ENCODE results near the gene FFAR1. TPM values are rescaled to one million over a fixed set of nuclear protein-coding genes. Genes with fewer than 3 reads are reported as not detected.

FFAR1 gene
- total and polyA plus RNA-seq, 9 donors, result 0.11 to 5.0 (median 1.3) TPM

DNA sequence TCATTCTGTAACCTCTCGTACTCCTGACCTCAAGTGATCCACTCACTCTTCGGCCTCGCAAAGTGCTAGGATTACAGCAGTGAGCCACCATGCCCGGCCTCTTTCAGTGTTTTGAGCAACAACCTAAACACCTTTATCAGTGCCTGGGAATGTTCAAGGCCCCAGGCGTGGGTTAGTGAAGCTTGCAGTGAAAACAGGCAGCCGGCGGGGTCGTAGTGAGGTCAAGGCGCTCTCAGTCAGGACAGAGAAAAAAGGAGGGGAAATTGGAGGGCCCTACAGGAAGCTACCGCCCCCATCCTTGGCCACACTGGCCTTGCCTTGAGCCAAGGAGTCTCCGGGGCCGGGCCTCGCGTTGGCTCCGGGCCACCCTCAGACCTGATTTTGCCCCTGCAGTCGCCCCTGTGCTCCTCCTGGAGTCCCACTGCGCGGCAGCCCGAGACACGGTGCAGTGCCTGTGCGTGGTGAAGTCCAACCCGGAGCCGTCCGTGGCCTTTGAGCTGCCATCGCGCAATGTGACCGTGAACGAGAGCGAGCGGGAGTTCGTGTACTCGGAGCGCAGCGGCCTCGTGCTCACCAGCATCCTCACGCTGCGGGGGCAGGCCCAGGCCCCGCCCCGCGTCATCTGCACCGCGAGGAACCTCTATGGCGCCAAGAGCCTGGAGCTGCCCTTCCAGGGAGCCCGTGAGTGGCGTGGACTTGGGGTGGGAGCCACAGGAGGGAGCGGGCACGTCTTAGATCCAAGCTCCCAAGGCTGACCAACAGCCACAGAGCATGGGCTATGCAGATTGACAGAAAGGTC lies 38.0 kb upstream of the FFAR1 start:
- DNase-seq, result peak; percentile 91 to 96 (median 93)
- intact Hi-C loops (cut with DNase I), result loop anchor here in 3 of 4 donors (2.0 to 5.0 kb wide), 2 partner anchors 37 to 39 kb away; no protein-coding TSS in a partner anchor
- Histone ChIP-seq H3K4me3 (peak overlapping the region; percentile 36), H3K9me3 (no peaks in the 10 kb centered on the region), H3K27me3 (no peaks in the 10 kb centered on the region), H3K36me3 (no peaks in the 10 kb centered on the region), H3K27ac (peak overlapping the region; percentile 75 to 91), H3K4me1 (ENCODE audit: insufficient read depth) (peaks cover 35% of the 10 kb centered on the region)
- TF ChIP-seq EP300 (IDR thresholded peaks at IDR 0.05) (no peak), POLR2A (IDR thresholded peaks at IDR 0.05) (no peak)
- TF ChIP-seq, protein P1, sequence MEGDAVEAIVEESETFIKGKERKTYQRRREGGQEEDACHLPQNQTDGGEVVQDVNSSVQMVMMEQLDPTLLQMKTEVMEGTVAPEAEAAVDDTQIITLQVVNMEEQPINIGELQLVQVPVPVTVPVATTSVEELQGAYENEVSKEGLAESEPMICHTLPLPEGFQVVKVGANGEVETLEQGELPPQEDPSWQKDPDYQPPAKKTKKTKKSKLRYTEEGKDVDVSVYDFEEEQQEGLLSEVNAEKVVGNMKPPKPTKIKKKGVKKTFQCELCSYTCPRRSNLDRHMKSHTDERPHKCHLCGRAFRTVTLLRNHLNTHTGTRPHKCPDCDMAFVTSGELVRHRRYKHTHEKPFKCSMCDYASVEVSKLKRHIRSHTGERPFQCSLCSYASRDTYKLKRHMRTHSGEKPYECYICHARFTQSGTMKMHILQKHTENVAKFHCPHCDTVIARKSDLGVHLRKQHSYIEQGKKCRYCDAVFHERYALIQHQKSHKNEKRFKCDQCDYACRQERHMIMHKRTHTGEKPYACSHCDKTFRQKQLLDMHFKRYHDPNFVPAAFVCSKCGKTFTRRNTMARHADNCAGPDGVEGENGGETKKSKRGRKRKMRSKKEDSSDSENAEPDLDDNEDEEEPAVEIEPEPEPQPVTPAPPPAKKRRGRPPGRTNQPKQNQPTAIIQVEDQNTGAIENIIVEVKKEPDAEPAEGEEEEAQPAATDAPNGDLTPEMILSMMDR (IDR thresholded peaks at IDR 0.05), result no peak
- WGBS, 3 donors, result 6 to 19% (median 7%) methylated on average over 21 to 47 of the region's 47 CpGs

DNA sequence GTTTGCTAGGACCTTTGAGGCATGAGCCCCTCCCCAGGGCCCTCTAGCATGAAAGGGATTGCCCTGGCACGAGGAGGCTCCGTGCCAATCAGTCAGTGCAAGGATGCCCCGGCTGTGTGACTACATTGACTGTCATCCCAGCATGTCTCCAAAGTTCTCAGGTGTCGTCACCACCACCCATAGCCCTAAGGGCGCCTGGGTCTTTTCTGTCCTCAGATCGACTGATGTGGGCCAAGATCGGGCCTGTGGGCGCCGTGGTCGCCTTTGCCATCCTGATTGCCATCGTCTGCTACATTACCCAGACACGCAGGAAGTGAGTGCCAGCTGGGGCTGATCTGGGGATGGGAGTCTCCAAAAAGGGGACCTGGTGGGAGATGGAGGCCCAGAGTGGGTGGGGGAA lies 37.4 kb upstream of the FFAR1 start:
- peak overlapping the region; percentile 36 for H3K4me3 ChIP-seq
- H3K9me3 ChIP-seq, result no peaks in the 10 kb centered on the region
- no peak for TF ChIP-seq POLR2A (IDR thresholded peaks at IDR 0.05)
- TF ChIP-seq EP300 (IDR thresholded peaks at IDR 0.05), result no peak
- TF ChIP-seq, protein P1 (IDR thresholded peaks at IDR 0.05), result no peak
- H3K27me3 ChIP-seq, result no peaks in the 10 kb centered on the region
- peak overlapping the region; percentile 75 to 91 for H3K27ac ChIP-seq
- peak in 4 of 5 donors; percentile 35 to 61 (median 52) for DNase-seq
- no peaks in the 10 kb centered on the region for H3K36me3 ChIP-seq
- H3K4me1 ChIP-seq (ENCODE audit: insufficient read depth), result peaks cover 35% of the 10 kb centered on the region
- intact Hi-C loops (cut with DNase I), result loop anchor here in 2 of 4 donors (2.0 to 5.0 kb wide), 2 partner anchors 38 to 40 kb away; no protein-coding TSS in a partner anchor
- WGBS, 3 donors, result 41 to 51% (median 43%) methylated on average over 11 to 12 of the region's 12 CpGs

DNA sequence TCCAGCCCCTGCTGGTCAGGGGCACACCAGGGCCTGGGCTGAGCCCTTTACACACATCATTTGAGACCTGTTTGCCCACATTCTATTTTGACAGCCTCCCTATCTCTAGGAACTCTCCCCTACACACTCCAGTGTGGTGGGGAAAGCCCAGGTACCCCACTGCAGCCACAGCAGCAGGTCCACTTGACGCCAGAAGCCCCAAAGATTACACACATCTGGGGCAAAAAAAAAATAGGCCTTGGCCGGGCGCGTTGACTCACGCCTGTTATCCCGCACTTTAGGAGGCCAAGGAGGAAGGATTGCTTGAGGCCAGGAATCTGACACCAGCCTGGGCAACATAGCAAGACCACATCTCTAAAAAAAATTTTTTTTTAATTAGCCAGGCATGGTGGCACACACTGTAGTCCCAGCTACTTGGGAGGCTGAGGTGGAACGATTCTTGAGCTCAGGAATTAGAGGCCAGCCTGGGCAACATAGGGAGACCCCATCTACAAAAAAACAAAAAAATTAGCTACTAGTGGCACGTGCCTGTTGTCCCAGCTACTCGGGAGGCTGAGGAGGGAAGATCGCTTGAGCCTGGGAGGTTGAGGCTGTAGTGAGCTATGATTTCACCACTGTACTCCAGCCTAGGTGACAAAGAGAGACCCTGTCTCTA lies 36.8 kb upstream of the FFAR1 start:
- WGBS, 3 donors, result 54 to 65% (median 59%) methylated on average over 10 of the region's 10 CpGs
- intact Hi-C loops (cut with DNase I), result loop anchor here in 2 of 4 donors (2.0 to 5.0 kb wide), 2 partner anchors 39 to 40 kb away; no protein-coding TSS in a partner anchor
- TF ChIP-seq EP300 (IDR thresholded peaks at IDR 0.05) (no peak), POLR2A (IDR thresholded peaks at IDR 0.05) (no peak)
- TF ChIP-seq, protein P1 (IDR thresholded peaks at IDR 0.05), result no peak
- Histone ChIP-seq H3K27me3 (no peaks in the 10 kb centered on the region), H3K4me1 (ENCODE audit: insufficient read depth) (peaks cover 35% of the 10 kb centered on the region), H3K36me3 (no peaks in the 10 kb centered on the region), H3K27ac (peak overlapping the region; percentile 75 to 91), H3K9me3 (no peaks in the 10 kb centered on the region), H3K4me3 (peak overlapping the region; percentile 36)
- DNase-seq, result no peak

DNA sequence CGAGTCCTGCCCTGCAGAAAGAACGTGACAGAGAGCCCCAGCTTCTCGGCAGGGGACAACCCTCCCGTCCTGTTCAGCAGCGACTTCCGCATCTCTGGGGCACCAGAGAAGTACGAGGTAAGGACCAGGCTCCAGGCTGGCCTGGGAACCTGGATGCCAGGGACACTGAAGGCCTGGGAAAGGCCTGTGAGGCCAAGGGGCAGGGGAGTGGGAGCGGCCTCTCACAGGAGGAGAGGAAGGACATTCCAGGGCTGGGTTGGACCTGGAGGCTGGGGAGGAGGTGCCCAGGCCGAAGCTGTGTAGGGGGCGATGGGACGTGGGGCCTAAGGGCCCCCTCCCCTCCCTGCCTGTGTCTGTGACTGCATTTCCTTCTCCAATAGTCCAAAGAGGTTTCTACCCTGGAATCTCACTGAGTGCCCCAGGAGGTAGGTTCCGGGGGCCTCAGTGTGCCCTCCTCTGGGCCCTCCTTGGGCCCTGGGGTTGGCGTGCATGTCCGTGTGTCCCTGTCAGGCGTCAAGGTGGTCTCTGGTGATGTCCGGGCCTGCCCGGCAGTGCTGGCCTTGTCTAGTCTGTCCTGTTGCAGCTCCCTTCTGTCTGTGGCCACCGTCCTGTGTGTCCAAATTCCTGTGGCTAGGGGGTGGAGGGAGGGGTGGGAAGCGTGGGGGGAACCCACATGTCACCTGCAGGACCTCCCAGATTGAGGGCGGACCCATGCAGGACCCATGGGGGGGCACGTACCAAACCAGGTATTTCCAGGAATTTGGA lies 35.6 kb upstream of the FFAR1 start:
- 35 to 47% (median 42%) methylated on average over 20 to 21 of the region's 21 CpGs for WGBS, 3 donors
- Histone ChIP-seq H3K36me3 (no peaks in the 10 kb centered on the region), H3K4me3 (peak overlapping the region; percentile 7), H3K27me3 (no peaks in the 10 kb centered on the region), H3K4me1 (ENCODE audit: insufficient read depth) (peaks cover 35% of the 10 kb centered on the region), H3K27ac (peak overlapping the region; percentile 75 to 91), H3K9me3 (no peaks in the 10 kb centered on the region)
- TF ChIP-seq EP300 (IDR thresholded peaks at IDR 0.05), result no peak
- TF ChIP-seq, protein P1 (IDR thresholded peaks at IDR 0.05), result no peak
- TF ChIP-seq POLR2A (IDR thresholded peaks at IDR 0.05), result no peak
- intact Hi-C loops (cut with DNase I), result loop anchor here in 2 of 4 donors (2.0 to 5.0 kb wide), 2 partner anchors 40 to 41 kb away; no protein-coding TSS in a partner anchor
- peak in 2 of 5 donors; percentile 22 to 42 for DNase-seq

Data from ovary (tissue), 9 donors.